ENCODE data around the gene SH3TC1. TPM values are rescaled to one million over a fixed set of nuclear protein-coding genes. Genes with fewer than 3 reads are reported as not detected.

Gene SH3TC1
- total RNA-seq, 1 donor from 2014 or later = 64.5 TPM

GRCh38 chr4:8231551-8232049 is 32.5 kb downstream of the SH3TC1 start:
- Histone ChIP-seq H3K27ac (no peak overlapping the region), H3K36me3 (no peaks in the 10 kb centered on the region), H3K4me1 (peaks cover 0 to 13% of the 10 kb centered on the region in 2 donors), H3K9me3 (no peaks in the 10 kb centered on the region), H3K4me3 (no peak overlapping the region), H3K27me3 (no peaks in the 10 kb centered on the region)
- intact Hi-C loops (cut with DNase I) = no loop called here
- DNase-seq (ENCODE audit: low spot score in 2 of 2) = no peak
- no peak for TF ChIP-seq CTCF (IDR thresholded peaks at IDR 0.05)

GRCh38 chr4:8232748-8233147 is 33.7 kb downstream of the SH3TC1 start:
- DNase-seq (ENCODE audit: low spot score in 2 of 2) = no peak
- Histone ChIP-seq H3K27me3 (no peaks in the 10 kb centered on the region), H3K27ac (no peak overlapping the region), H3K9me3 (no peaks in the 10 kb centered on the region), H3K36me3 (no peaks in the 10 kb centered on the region), H3K4me3 (no peak overlapping the region), H3K4me1 (peaks cover 0 to 12% of the 10 kb centered on the region in 2 donors)
- intact Hi-C loops (cut with DNase I) = no loop called here
- no peak for TF ChIP-seq CTCF (IDR thresholded peaks at IDR 0.05)

GRCh38 chr4:8233672-8234484 is 34.8 kb downstream of the SH3TC1 start:
- peaks cover 0 to 2% of the 10 kb centered on the region in 2 donors for H3K4me1 ChIP-seq
- no peak overlapping the region for H3K4me3 ChIP-seq
- no peaks in the 10 kb centered on the region for H3K27me3 ChIP-seq
- intact Hi-C loops (cut with DNase I) = no loop called here
- H3K36me3 ChIP-seq = no peaks in the 10 kb centered on the region
- DNase-seq (ENCODE audit: low spot score in 2 of 2) = no peak
- H3K9me3 ChIP-seq = no peaks in the 10 kb centered on the region
- TF ChIP-seq CTCF (IDR thresholded peaks at IDR 0.05) = no peak
- no peak overlapping the region for H3K27ac ChIP-seq

GRCh38 chr4:8234715-8235114 is 35.6 kb downstream of the SH3TC1 start:
- H3K4me3 ChIP-seq = no peak overlapping the region
- DNase-seq (ENCODE audit: low spot score in 2 of 2) = no peak
- no peaks in the 10 kb centered on the region for H3K36me3 ChIP-seq
- no peaks in the 10 kb centered on the region for H3K9me3 ChIP-seq
- H3K27me3 ChIP-seq = no peaks in the 10 kb centered on the region
- H3K27ac ChIP-seq = no peak overlapping the region
- intact Hi-C loops (cut with DNase I) = no loop called here
- no peak for TF ChIP-seq CTCF (IDR thresholded peaks at IDR 0.05)
- H3K4me1 ChIP-seq = no peaks in the 10 kb centered on the region

- Histone ChIP-seq H3K27me3 (no peaks in the 10 kb centered on the region), H3K4me1 (no peaks in the 10 kb centered on the region), H3K4me3 (no peak overlapping the region), H3K9me3 (no peaks in the 10 kb centered on the region), H3K27ac (no peak overlapping the region), H3K36me3 (no peaks in the 10 kb centered on the region)
- intact Hi-C loops (cut with DNase I) = no loop called here
- DNase-seq (ENCODE audit: low spot score in 2 of 2) = no peak
- no peak for TF ChIP-seq CTCF (IDR thresholded peaks at IDR 0.05)
Observed at GRCh38 chr4:8235224-8235623, 36.1 kb downstream of the SH3TC1 start.
